ENCODE data around the gene LCE7A.

LCE7A gene

GRCh38 chr1:152901631-152902030 is 41.8 kb downstream of the LCE7A start:
- no peak overlapping the region for H3K27ac ChIP-seq (ENCODE audit: low read depth, low read length)
- H3K36me3 ChIP-seq (ENCODE audit: low read length): no peaks in the 10 kb centered on the region
- no peaks in the 10 kb centered on the region for H4K20me1 ChIP-seq (ENCODE audit: low read depth, low read length)
- H3K4me2 ChIP-seq (ENCODE audit: low read depth, low read length, poor library complexity, severe bottlenecking): no peak overlapping the region
- no peak overlapping the region for H3K9ac ChIP-seq (ENCODE audit: low read length)
- no peaks in the 10 kb centered on the region for H3K9me3 ChIP-seq (ENCODE audit: insufficient read depth, low read length)
- H3K9me2 ChIP-seq (replicated peaks; ENCODE audit: insufficient read depth, low read length): no peaks in the 10 kb centered on the region
- H3F3A ChIP-seq (ENCODE audit: insufficient read depth): no peaks in the 10 kb centered on the region
- no peaks in the 10 kb centered on the region for H3K27me3 ChIP-seq (ENCODE audit: low read length)
- TF ChIP-seq EZH2phosphoT487 (conservative IDR thresholded peaks at IDR 0.05; ENCODE audit: low read length): no peak
- no peak for TF ChIP-seq CTCF (IDR thresholded peaks at IDR 0.05; ENCODE audit: insufficient read depth, low read length, poor library complexity, severe bottlenecking)
- no peak overlapping the region for H3K4me3 ChIP-seq (ENCODE audit: insufficient read depth, low read length, poor library complexity, severe bottlenecking)
- H3K79me2 ChIP-seq (ENCODE audit: insufficient read depth, low read length): no peaks in the 10 kb centered on the region
- no peak overlapping the region for H2AFZ ChIP-seq (ENCODE audit: low read depth, low read length, severe bottlenecking)

- TF ChIP-seq CTCF (IDR thresholded peaks at IDR 0.05; ENCODE audit: insufficient read depth, low read length, poor library complexity, severe bottlenecking): no peak
- TF ChIP-seq EZH2phosphoT487 (conservative IDR thresholded peaks at IDR 0.05; ENCODE audit: low read length): no peak
- H3K9me2 ChIP-seq (replicated peaks; ENCODE audit: insufficient read depth, low read length): no peaks in the 10 kb centered on the region
- no peak overlapping the region for H3K4me2 ChIP-seq (ENCODE audit: low read depth, low read length, poor library complexity, severe bottlenecking)
- no peak overlapping the region for H3K27ac ChIP-seq (ENCODE audit: low read depth, low read length)
- no peaks in the 10 kb centered on the region for H3K9me3 ChIP-seq (ENCODE audit: insufficient read depth, low read length)
- H3K79me2 ChIP-seq (ENCODE audit: insufficient read depth, low read length): no peaks in the 10 kb centered on the region
- H2AFZ ChIP-seq (ENCODE audit: low read depth, low read length, severe bottlenecking): no peak overlapping the region
- no peaks in the 10 kb centered on the region for H3F3A ChIP-seq (ENCODE audit: insufficient read depth)
- no peak overlapping the region for H3K9ac ChIP-seq (ENCODE audit: low read length)
- H3K4me3 ChIP-seq (ENCODE audit: insufficient read depth, low read length, poor library complexity, severe bottlenecking): no peak overlapping the region
- no peaks in the 10 kb centered on the region for H3K27me3 ChIP-seq (ENCODE audit: low read length)
- H3K36me3 ChIP-seq (ENCODE audit: low read length): no peaks in the 10 kb centered on the region
- no peaks in the 10 kb centered on the region for H4K20me1 ChIP-seq (ENCODE audit: low read depth, low read length)
Measured at GRCh38 chr1:152902636-152903035, 42.8 kb downstream of the LCE7A start.

GRCh38 chr1:152904688-152905440 is 45.1 kb downstream of the LCE7A start:
- Histone ChIP-seq H3F3A (ENCODE audit: insufficient read depth) (no peaks in the 10 kb centered on the region), H3K4me2 (ENCODE audit: low read depth, low read length, poor library complexity, severe bottlenecking) (no peak overlapping the region), H3K4me3 (ENCODE audit: insufficient read depth, low read length, poor library complexity, severe bottlenecking) (no peak overlapping the region), H3K9me2 (replicated peaks; ENCODE audit: insufficient read depth, low read length) (no peaks in the 10 kb centered on the region), H3K9me3 (ENCODE audit: insufficient read depth, low read length) (no peaks in the 10 kb centered on the region), H3K36me3 (ENCODE audit: low read length) (no peaks in the 10 kb centered on the region), H4K20me1 (ENCODE audit: low read depth, low read length) (no peaks in the 10 kb centered on the region), H2AFZ (ENCODE audit: low read depth, low read length, severe bottlenecking) (no peak overlapping the region), H3K79me2 (ENCODE audit: insufficient read depth, low read length) (no peaks in the 10 kb centered on the region), H3K27ac (ENCODE audit: low read depth, low read length) (no peak overlapping the region), H3K9ac (ENCODE audit: low read length) (no peak overlapping the region), H3K27me3 (ENCODE audit: low read length) (no peaks in the 10 kb centered on the region)
- TF ChIP-seq CTCF (IDR thresholded peaks at IDR 0.05; ENCODE audit: insufficient read depth, low read length, poor library complexity, severe bottlenecking) (no peak), EZH2phosphoT487 (conservative IDR thresholded peaks at IDR 0.05; ENCODE audit: low read length) (no peak)

Measured in SU-DHL-6 (cell line).